HEK293T (cell line): Measurements from ENCODE around the gene MRPL33.

Experiments
- BHLHE40 ChIP-seq: fragments of 450-650 bp; IDR thresholded peaks from 2 replicates; pipeline ENCODE4 v1.6.1; 2016; ENCODE audit warnings: mild to moderate bottlenecking, moderate library complexity, borderline replicate concordance
- FOXA1 ChIP-seq: fragments of 450-650 bp; IDR thresholded peaks from 2 replicates; pipeline ENCODE4 v1.6.1; 2016; ENCODE audit warnings: mild to moderate bottlenecking
- FOXK2 ChIP-seq: fragments of 450-650 bp; IDR thresholded peaks from 2 replicates; pipeline ENCODE4 v1.6.1; 2016; ENCODE audit warnings: mild to moderate bottlenecking
- HDGF ChIP-seq: fragments of 450-650 bp; IDR thresholded peaks from 2 replicates; pipeline ENCODE4 v1.6.1; 2017; ENCODE audit warnings: antibody characterized with exemption, borderline replicate concordance
- NFRKB ChIP-seq: fragments of 450-650 bp; IDR thresholded peaks from 2 replicates; pipeline ENCODE4 v1.6.1; 2016; ENCODE audit warnings: mild to moderate bottlenecking, moderate library complexity
- SP1 ChIP-seq: fragments of 450-650 bp; IDR thresholded peaks from 2 replicates; pipeline ENCODE4 v1.6.1; 2017
- SUZ12 ChIP-seq: fragments of 450-650 bp; IDR thresholded peaks from 2 replicates; pipeline ENCODE4 v1.6.1; 2016; ENCODE audit warnings: mild to moderate bottlenecking
- TARDBP ChIP-seq: fragments of 450-650 bp; IDR thresholded peaks from 2 replicates; pipeline ENCODE4 v1.6.1; 2016
- ZNF384 ChIP-seq: fragments of 450-650 bp; IDR thresholded peaks from 2 replicates; pipeline ENCODE4 v1.6.1; 2016

DNA sequence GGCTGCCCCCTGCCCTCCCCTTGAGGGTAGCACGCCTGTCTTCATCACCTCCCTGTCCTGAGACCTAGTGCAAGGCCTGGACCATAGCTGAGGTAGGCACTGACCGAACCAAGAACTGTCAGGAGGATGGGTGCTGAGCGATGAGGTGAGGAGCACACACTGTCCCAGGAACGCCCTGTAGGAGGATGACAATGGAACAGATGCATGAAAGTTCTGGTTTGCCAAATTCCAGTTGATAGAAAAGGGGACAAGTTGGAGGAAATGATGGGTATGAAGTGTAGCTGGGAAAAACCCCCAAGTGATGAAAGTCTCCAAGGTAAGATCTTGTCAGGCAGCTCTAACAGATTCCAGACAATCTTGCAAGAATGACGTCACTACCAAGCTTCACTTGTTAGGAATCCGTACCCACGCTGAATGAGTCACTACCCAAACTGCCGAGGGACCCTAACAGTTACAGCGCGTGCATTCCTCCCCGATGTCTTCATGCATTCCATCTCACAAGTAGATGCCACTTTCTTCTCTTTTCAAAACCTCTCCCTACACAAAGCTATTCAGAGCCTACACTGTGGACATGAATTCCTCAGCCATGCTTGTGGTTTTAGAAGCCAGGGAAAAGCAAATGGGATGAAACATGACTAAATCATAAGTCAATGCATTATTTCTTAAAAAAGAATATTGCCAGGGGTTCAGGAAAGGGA lies 27.6 kb downstream of the MRPL33 start:
- TF ChIP-seq TARDBP (no peak), FOXA1 (no peak), SUZ12 (no peak), BHLHE40 (no peak), ZNF384 (no peak), NFRKB (no peak), FOXK2 (no peak), HDGF (no peak), SP1 (no peak)
